Measurements from ENCODE around the gene LPAR5. TPM values are rescaled to one million over a fixed set of nuclear protein-coding genes. Genes with fewer than 3 reads are reported as not detected.

LPAR5 gene
- total RNA-seq, 1 experiment from 2014 or later: 0.22 TPM

DNA sequence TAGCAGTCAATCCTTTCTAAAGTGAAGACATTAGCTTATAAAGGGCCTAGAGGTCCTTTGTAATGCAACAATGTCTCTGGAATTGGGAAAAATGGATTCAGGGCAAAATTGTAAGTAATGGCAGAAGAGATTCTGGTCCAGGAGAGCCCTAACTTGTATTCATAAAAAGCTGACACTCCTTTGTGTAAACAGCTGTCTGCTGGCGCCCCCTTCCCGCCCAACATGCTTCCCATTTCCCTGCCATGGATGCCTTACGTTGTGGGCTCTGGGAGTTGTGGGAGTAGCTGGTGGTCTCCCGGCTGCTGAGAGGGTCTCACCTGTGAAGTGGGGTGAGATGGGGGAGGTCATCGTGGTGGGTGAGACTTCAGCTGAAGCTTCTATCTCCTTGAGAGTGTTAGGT is 9.1 kb upstream of the LPAR5 start:
- no peak overlapping the region for H3K4ac ChIP-seq (ENCODE audit: low read depth, low read length)
- H3K23me2 ChIP-seq (ENCODE audit: insufficient read length, low read depth, low read length, poor library complexity, severe bottlenecking): peaks cover 4% of the 10 kb centered on the region
- no CpG with 5 or more reads among the region's 5 CpGs for WGBS (ENCODE audit: extremely low coverage, insufficient read length, low lambda C conversion rate)
- TF ChIP-seq, protein P1, sequence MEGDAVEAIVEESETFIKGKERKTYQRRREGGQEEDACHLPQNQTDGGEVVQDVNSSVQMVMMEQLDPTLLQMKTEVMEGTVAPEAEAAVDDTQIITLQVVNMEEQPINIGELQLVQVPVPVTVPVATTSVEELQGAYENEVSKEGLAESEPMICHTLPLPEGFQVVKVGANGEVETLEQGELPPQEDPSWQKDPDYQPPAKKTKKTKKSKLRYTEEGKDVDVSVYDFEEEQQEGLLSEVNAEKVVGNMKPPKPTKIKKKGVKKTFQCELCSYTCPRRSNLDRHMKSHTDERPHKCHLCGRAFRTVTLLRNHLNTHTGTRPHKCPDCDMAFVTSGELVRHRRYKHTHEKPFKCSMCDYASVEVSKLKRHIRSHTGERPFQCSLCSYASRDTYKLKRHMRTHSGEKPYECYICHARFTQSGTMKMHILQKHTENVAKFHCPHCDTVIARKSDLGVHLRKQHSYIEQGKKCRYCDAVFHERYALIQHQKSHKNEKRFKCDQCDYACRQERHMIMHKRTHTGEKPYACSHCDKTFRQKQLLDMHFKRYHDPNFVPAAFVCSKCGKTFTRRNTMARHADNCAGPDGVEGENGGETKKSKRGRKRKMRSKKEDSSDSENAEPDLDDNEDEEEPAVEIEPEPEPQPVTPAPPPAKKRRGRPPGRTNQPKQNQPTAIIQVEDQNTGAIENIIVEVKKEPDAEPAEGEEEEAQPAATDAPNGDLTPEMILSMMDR (conservative IDR thresholded peaks at IDR 0.05): peak; percentile 61
- no peak overlapping the region; a peak in 1 of 7 replicates for H3K27ac Mint-ChIP-seq
- H2BK5ac ChIP-seq (ENCODE audit: insufficient read length, low read length): no peak overlapping the region
- H3K56ac ChIP-seq (ENCODE audit: insufficient read length, low read depth, low read length): no peak overlapping the region
- H3K4me2 ChIP-seq (ENCODE audit: insufficient read depth, insufficient read length, low read length): no peak overlapping the region
- no peak overlapping the region for H2AK5ac ChIP-seq (ENCODE audit: insufficient read length, low read length)
- peaks cover 0 to 7% (median 6%) of the 10 kb centered on the region in 3 experiments; a peak in 5 of 7 replicates for H3K36me3 Mint-ChIP-seq (ENCODE audit: insufficient read depth in 1 of 3, low read depth in 3 of 3)
- H2BK20ac ChIP-seq (ENCODE audit: low read depth, low read length, poor library complexity, severe bottlenecking): no peak overlapping the region
- H3K27ac ChIP-seq (ENCODE audit: insufficient read length, low read depth, low read length): no peak overlapping the region
- H3K27me3 ChIP-seq (ENCODE audit: insufficient read depth, low read length): no peaks in the 10 kb centered on the region; the same call in 1 of the 2 replicates
- H4K8ac ChIP-seq (replicated peaks; ENCODE audit: insufficient read length, low read depth, low read length): no peak overlapping the region
- H3K9ac ChIP-seq (ENCODE audit: extremely low read depth, insufficient read length, low read length): no peak overlapping the region
- H3T11ph ChIP-seq (ENCODE audit: low read length): no peak overlapping the region
- H4K20me1 ChIP-seq (ENCODE audit: control insufficient read depth, insufficient read depth, insufficient read length): no peaks in the 10 kb centered on the region
- H2BK15ac ChIP-seq (ENCODE audit: low read depth, low read length): no peak overlapping the region
- H2AFZ ChIP-seq (ENCODE audit: low read length): no peak overlapping the region
- peak; percentile 63 for DNase-seq
- H3K4me1 Mint-ChIP-seq: peaks cover 14 to 21% of the 10 kb centered on the region in 2 experiments
- H3K27me3 Mint-ChIP-seq (ENCODE audit: low read depth): peaks cover 46% of the 10 kb centered on the region
- H3K4me1 ChIP-seq (ENCODE audit: insufficient read depth, low read length): no peaks in the 10 kb centered on the region; the same call in 1 of the 2 replicates
- H3K4me3 Mint-ChIP-seq: no peak overlapping the region; a peak in 1 of 5 replicates
- no peaks in the 10 kb centered on the region for H3K9me3 Mint-ChIP-seq
- H4K5ac ChIP-seq (ENCODE audit: insufficient read length, low read depth, low read length): no peak overlapping the region
- H3K79me2 ChIP-seq (ENCODE audit: insufficient read depth, low read length): no peaks in the 10 kb centered on the region
- no peak overlapping the region for H3K18ac ChIP-seq (ENCODE audit: insufficient read length, low read depth, low read length)
- peak overlapping the region; percentile 72; the same call in 1 of the 2 replicates for H3K14ac ChIP-seq (ENCODE audit: insufficient read depth, low read length)
- no peak overlapping the region for H3K23ac ChIP-seq (ENCODE audit: insufficient read length, low read depth, low read length)
- H4K91ac ChIP-seq (ENCODE audit: insufficient read length, low read depth, low read length): no peak overlapping the region
- no peaks in the 10 kb centered on the region for H3K79me1 ChIP-seq (ENCODE audit: insufficient read depth, low read depth, low read length, poor library complexity, severe bottlenecking)
- H2BK12ac ChIP-seq (ENCODE audit: insufficient read length, low read depth, low read length): no peak overlapping the region
- H3K9me3 ChIP-seq (ENCODE audit: control insufficient read depth, low read depth, low read length): no peaks in the 10 kb centered on the region
- H2BK120ac ChIP-seq (ENCODE audit: low read depth, low read length, poor library complexity, severe bottlenecking): no peak overlapping the region

All from H9 (cell line).